ENCODE results near the gene OR5M10.
"Not testable (repeated sequence)": the region's sequence is repeated elsewhere in the genome, so short reads cannot be mapped to it uniquely, and the experiment has no call there.

The OR5M10 gene

GRCh38 chr11:56577621-56578020 is at the start of gene OR5M10:
OR5M10 (minus strand) TSS chr11:56577721; CDS start chr11:56577721, 0 bp downstream.
- DNase-seq, result no peak

- DNase-seq, result no peak
These were observed 48.4 kb upstream of the OR5M10 start for GRCh38 chr11:56625946-56626345.

- DNase-seq, result no peak
These were observed 47.2 kb upstream of the OR5M10 start for GRCh38 chr11:56624661-56625110.

DNA sequence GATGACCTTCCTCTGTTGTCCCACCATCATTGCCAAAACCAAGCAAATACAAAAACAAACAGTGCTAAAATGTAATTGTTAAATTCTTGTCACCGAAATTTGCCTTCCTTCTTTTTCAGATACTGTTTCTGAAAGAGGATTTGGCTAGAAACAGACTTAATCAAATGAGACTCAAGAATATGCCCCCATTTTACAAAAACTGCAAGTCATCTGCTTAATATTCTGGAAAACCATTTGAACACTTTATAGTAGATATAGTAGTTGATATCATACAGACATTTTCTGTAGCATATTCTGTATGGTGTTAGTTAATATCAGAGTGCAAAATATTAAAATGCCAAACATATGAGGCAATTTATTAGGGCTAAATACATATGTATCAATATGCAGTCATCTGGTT is 33.7 kb upstream of the OR5M10 start:
- no peak for DNase-seq

GRCh38 chr11:56592088-56592717 is 14.7 kb upstream of the OR5M10 start:
- DNase-seq, result not testable (repeated sequence)

DNA sequence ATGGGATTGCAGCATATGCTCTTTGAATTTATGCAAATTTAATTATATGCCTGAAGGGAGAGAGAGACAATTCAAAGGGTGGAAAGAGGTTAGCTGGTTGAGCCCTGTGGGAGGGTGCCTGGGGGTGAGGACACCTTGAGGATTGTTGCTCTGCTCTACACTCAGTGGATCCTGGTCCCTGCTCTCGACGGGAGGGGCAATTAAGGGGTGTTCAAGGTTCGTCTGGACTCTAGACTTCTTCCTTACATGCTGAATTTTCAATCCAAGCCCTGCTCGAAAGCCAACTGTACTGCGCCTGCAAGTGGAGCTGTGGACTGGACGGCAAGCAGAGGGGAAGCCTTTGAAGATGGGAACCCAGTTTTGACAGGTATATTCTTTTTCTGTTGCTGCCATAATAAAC is 18.9 kb downstream of the OR5M10 start:
- no peak for DNase-seq

- not testable (repeated sequence) for DNase-seq
These were observed 22.8 kb downstream of the OR5M10 start for GRCh38 chr11:56554691-56555090.

- no peak for DNase-seq
These were observed 32.0 kb downstream of the OR5M10 start for GRCh38 chr11:56545531-56545930.

DNA sequence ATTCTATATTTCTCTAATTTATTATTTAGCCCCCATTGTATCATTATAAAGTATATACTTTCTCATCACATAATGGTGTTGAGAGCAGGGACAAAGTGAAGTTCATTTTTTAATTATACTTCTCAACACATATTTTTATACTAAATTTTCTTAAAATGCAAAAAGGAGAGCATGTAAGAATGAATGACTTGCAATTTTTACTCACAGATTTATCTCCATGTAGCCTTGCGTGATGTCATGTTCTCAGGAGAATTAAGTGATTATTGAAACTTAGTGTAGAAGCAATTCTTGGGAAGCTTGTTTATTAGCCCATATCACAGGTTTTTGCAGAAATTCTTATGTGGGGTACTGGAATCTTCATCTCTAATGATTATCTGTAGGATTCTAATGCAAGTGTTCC is 33.8 kb downstream of the OR5M10 start:
- DNase-seq, result no peak

- DNase-seq, result no peak
These were observed 34.4 kb downstream of the OR5M10 start, which contains the start of gene OR5M11 for GRCh38 chr11:56543157-56543556. OR5M11 (minus strand) TSS chr11:56543257; CDS start chr11:56543257, 0 bp downstream.

- no peak for DNase-seq
These were observed 44.3 kb downstream of the OR5M10 start for GRCh38 chr11:56533054-56533740.

- DNase-seq, result no peak
These were observed 45.7 kb downstream of the OR5M10 start for GRCh38 chr11:56531856-56532255.
